Stimulated activated CD8-positive, alpha-beta memory T cell treated with anti-CD3 and anti-CD28 coated beads, Interleukin-2, amount 100 ng/mL, for 48 hours (primary cell): ENCODE measurements around the gene PHLDB1.
"Not testable (repeated sequence)": the region's sequence is repeated elsewhere in the genome, so short reads cannot be mapped to it uniquely, and the experiment has no call there.

Experiments used
- DNase-seq, 2 donors: peaks; one replicate each; pipeline ENCODE4 v3.0.0-alpha.2; 2020; ENCODE audit warnings: low read depth in 2 of 2

Gene PHLDB1

GRCh38 chr11:118688339-118688738 is 80.9 kb downstream of the PHLDB1 start:
- not testable (repeated sequence) for DNase-seq

GRCh38 chr11:118688851-118689502 is 81.6 kb downstream of the PHLDB1 start:
- no peak for DNase-seq

- no peak for DNase-seq
These were observed 82.1 kb downstream of the PHLDB1 start for GRCh38 chr11:118689503-118689851.

- peak; percentile 76 to 78 for DNase-seq
These were observed 82.6 kb downstream of the PHLDB1 start for GRCh38 chr11:118689852-118690552.

GRCh38 chr11:118690553-118691304 is 83.3 kb downstream of the PHLDB1 start:
- DNase-seq, result no peak

GRCh38 chr11:118691926-118692830 is 84.8 kb downstream of the PHLDB1 start:
- DNase-seq, result peak; percentile 46 to 65

- DNase-seq, result no peak
These were observed 86.8 kb downstream of the PHLDB1 start for GRCh38 chr11:118694185-118694584.

GRCh38 chr11:118694771-118695170 is 87.4 kb downstream of the PHLDB1 start:
- no peak for DNase-seq

GRCh38 chr11:118696673-118697226 is 89.3 kb downstream of the PHLDB1 start:
- DNase-seq, result no peak

- DNase-seq, result no peak
These were observed 89.9 kb downstream of the PHLDB1 start for GRCh38 chr11:118697346-118697745.

GRCh38 chr11:118699506-118700220 is 92.2 kb downstream of the PHLDB1 start:
- no peak for DNase-seq

GRCh38 chr11:118703563-118704106 is 96.2 kb downstream of the PHLDB1 start:
- DNase-seq, result no peak

- no peak for DNase-seq
These were observed 97.8 kb downstream of the PHLDB1 start for GRCh38 chr11:118705111-118705741.

GRCh38 chr11:118705791-118706545 is 98.6 kb downstream of the PHLDB1 start:
- no peak for DNase-seq

- DNase-seq, result no peak
These were observed 99.1 kb downstream of the PHLDB1 start for GRCh38 chr11:118706546-118706825.
